Ovary (tissue), 3 donors: ENCODE measurements around the gene CSNK1G3.

Experiments used
- CTCF ChIP-seq, 3 donors: fragments of 450-650 bp in 2 of 3; fragments of 200-600 bp in 1 of 3; IDR thresholded peaks; one replicate each; pipeline versions ENCODE4 v1.5.1 to v1.8.0; 2016 to 2022; ENCODE audit warnings: antibody characterized with exemption in 3 of 3, mild to moderate bottlenecking in 1 of 3
- POLR2A ChIP-seq: fragments of 450-650 bp; IDR thresholded peaks from one replicate; pipeline ENCODE4 v1.6.1; 2017; ENCODE audit warnings: antibody characterized with exemption, mild to moderate bottlenecking, moderate library complexity
- donor health status: DM: no; HTN: no; CAD: no.

DNA sequence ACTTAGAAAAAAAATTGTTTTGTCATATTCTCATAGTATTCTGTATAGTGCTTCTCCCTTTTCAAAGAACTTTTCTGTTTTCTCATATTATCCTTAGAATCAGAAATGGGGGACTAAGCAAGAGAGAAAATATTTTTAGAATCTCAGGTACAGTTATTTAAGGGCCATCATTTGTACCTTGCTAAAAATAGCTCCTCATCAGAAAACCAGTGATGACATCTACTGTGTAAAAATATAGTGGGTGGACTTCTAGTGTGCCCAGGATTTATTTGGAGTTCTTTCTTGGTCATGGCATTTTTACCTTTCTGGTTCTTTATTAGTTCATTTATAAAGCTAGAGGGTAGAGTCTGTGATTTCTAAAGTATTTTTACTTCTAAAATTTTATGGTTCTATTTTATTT, 82.5 kb downstream of the CSNK1G3 start:
- TF ChIP-seq CTCF (IDR thresholded peaks at IDR 0.05) (no peak), POLR2A (no peak)
